Skeletal muscle satellite cell (primary cell): Measurements from ENCODE around the gene DPP6.

ENCODE experiments used
- H3K27me3 ChIP-seq: 2 replicates; pipeline ENCODE4 v1.7.0; 2013; ENCODE audit warnings: low read length; ENCODE audit not compliant: control insufficient read depth, insufficient read depth
- H3K36me3 ChIP-seq: 2 replicates; pipeline ENCODE4 v1.7.0; 2013; ENCODE audit warnings: mild to moderate bottlenecking, control low read depth, low read length; ENCODE audit not compliant: insufficient read depth
- H3K4me1 ChIP-seq: 2 replicates; pipeline ENCODE4 v1.7.0; 2013; ENCODE audit warnings: low read length; ENCODE audit not compliant: control insufficient read depth, insufficient read depth
- H3K4me2 ChIP-seq: 2 replicates; pipeline ENCODE4 v1.7.0; 2013; ENCODE audit warnings: mild to moderate bottlenecking, low read length
- H3K4me3 ChIP-seq: 2 replicates; pipeline ENCODE4 v1.7.0; 2013; ENCODE audit warnings: low read length
- H3K9ac ChIP-seq: 2 replicates; pipeline ENCODE4 v1.7.0; 2013; ENCODE audit warnings: mild to moderate bottlenecking, low read depth, low read length, moderate library complexity
- H3K9me3 ChIP-seq: replicated peaks from 2 replicates; pipeline ENCODE4 v1.7.0; 2013; ENCODE audit warnings: mild to moderate bottlenecking, control low read depth, low read length

The DPP6 gene

GRCh38 chr7:154484943-154485342, 432.7 kb downstream of the DPP6 start:
- Histone ChIP-seq H3K4me2 (no peak overlapping the region), H3K27me3 (no peaks in the 10 kb centered on the region), H3K9ac (no peak overlapping the region), H3K9me3 (peaks cover 11% of the 10 kb centered on the region), H3K4me1 (no peaks in the 10 kb centered on the region), H3K4me3 (no peak overlapping the region), H3K36me3 (no peaks in the 10 kb centered on the region)

GRCh38 chr7:154489897-154490296, 437.7 kb downstream of the DPP6 start:
- Histone ChIP-seq H3K4me2 (no peak overlapping the region), H3K9ac (no peak overlapping the region), H3K27me3 (no peaks in the 10 kb centered on the region), H3K36me3 (no peaks in the 10 kb centered on the region), H3K4me3 (no peak overlapping the region), H3K9me3 (peaks cover 16% of the 10 kb centered on the region), H3K4me1 (no peaks in the 10 kb centered on the region)

GRCh38 chr7:154493594-154493993, 441.4 kb downstream of the DPP6 start:
- H3K9me3 ChIP-seq, result peaks cover 16% of the 10 kb centered on the region
- no peaks in the 10 kb centered on the region for H3K27me3 ChIP-seq
- H3K4me1 ChIP-seq, result no peaks in the 10 kb centered on the region
- no peak overlapping the region for H3K9ac ChIP-seq
- H3K4me2 ChIP-seq, result no peak overlapping the region
- H3K36me3 ChIP-seq, result no peaks in the 10 kb centered on the region
- no peak overlapping the region for H3K4me3 ChIP-seq

GRCh38 chr7:154497751-154498150, 445.6 kb downstream of the DPP6 start:
- peaks cover 11% of the 10 kb centered on the region for H3K9me3 ChIP-seq
- H3K9ac ChIP-seq, result no peak overlapping the region
- H3K4me2 ChIP-seq, result no peak overlapping the region

GRCh38 chr7:154503962-154504550, 451.9 kb downstream of the DPP6 start:
- H3K9ac ChIP-seq, result no peak overlapping the region
- no peak overlapping the region for H3K4me3 ChIP-seq
- H3K4me2 ChIP-seq, result no peak overlapping the region

More at GRCh38 chr7:154497751-154498150, 445.6 kb downstream of the DPP6 start:
- Histone ChIP-seq H3K4me3 (no peak overlapping the region), H3K27me3 (no peaks in the 10 kb centered on the region), H3K4me1 (no peaks in the 10 kb centered on the region), H3K36me3 (no peaks in the 10 kb centered on the region)

GRCh38 chr7:154504918-154505317, 452.7 kb downstream of the DPP6 start:
- H3K9me3 ChIP-seq, result no peaks in the 10 kb centered on the region
- H3K4me3 ChIP-seq, result no peak overlapping the region
- no peaks in the 10 kb centered on the region for H3K4me1 ChIP-seq
- H3K36me3 ChIP-seq, result no peaks in the 10 kb centered on the region
- H3K27me3 ChIP-seq, result no peaks in the 10 kb centered on the region
- no peak overlapping the region for H3K4me2 ChIP-seq
- H3K9ac ChIP-seq, result no peak overlapping the region

More at GRCh38 chr7:154503962-154504550, 451.9 kb downstream of the DPP6 start:
- Histone ChIP-seq H3K36me3 (no peaks in the 10 kb centered on the region), H3K9me3 (no peaks in the 10 kb centered on the region), H3K27me3 (no peaks in the 10 kb centered on the region), H3K4me1 (no peaks in the 10 kb centered on the region)

GRCh38 chr7:154505362-154505761, 453.2 kb downstream of the DPP6 start:
- Histone ChIP-seq H3K4me1 (no peaks in the 10 kb centered on the region), H3K4me3 (no peak overlapping the region), H3K9me3 (no peaks in the 10 kb centered on the region), H3K36me3 (no peaks in the 10 kb centered on the region), H3K9ac (no peak overlapping the region), H3K27me3 (no peaks in the 10 kb centered on the region), H3K4me2 (no peak overlapping the region)

- Histone ChIP-seq H3K36me3 (no peaks in the 10 kb centered on the region), H3K4me3 (no peak overlapping the region), H3K9me3 (no peaks in the 10 kb centered on the region), H3K4me2 (no peak overlapping the region), H3K4me1 (no peaks in the 10 kb centered on the region), H3K27me3 (no peaks in the 10 kb centered on the region), H3K9ac (no peak overlapping the region)
Measured at GRCh38 chr7:154509192-154509591, 457.0 kb downstream of the DPP6 start.

- Histone ChIP-seq H3K4me3 (no peak overlapping the region), H3K4me1 (no peaks in the 10 kb centered on the region), H3K4me2 (no peak overlapping the region), H3K9me3 (peaks cover 3% of the 10 kb centered on the region), H3K27me3 (no peaks in the 10 kb centered on the region), H3K36me3 (no peaks in the 10 kb centered on the region), H3K9ac (no peak overlapping the region)
Measured at GRCh38 chr7:154512121-154512833, 460.1 kb downstream of the DPP6 start.

GRCh38 chr7:154517768-154518167, 465.6 kb downstream of the DPP6 start:
- Histone ChIP-seq H3K36me3 (no peaks in the 10 kb centered on the region), H3K4me1 (no peaks in the 10 kb centered on the region), H3K4me2 (no peak overlapping the region), H3K9ac (no peak overlapping the region), H3K27me3 (no peaks in the 10 kb centered on the region), H3K4me3 (no peak overlapping the region), H3K9me3 (peaks cover 16% of the 10 kb centered on the region)

GRCh38 chr7:154519229-154519628, 467.0 kb downstream of the DPP6 start:
- Histone ChIP-seq H3K27me3 (no peaks in the 10 kb centered on the region), H3K9ac (no peak overlapping the region), H3K9me3 (peaks cover 20% of the 10 kb centered on the region), H3K4me2 (no peak overlapping the region), H3K4me1 (no peaks in the 10 kb centered on the region), H3K4me3 (no peak overlapping the region), H3K36me3 (no peaks in the 10 kb centered on the region)

GRCh38 chr7:154530136-154530535, 477.9 kb downstream of the DPP6 start:
- no peak overlapping the region for H3K4me3 ChIP-seq
- no peak overlapping the region for H3K9ac ChIP-seq
- H3K27me3 ChIP-seq, result no peaks in the 10 kb centered on the region
- H3K36me3 ChIP-seq, result no peaks in the 10 kb centered on the region
- peaks cover 5% of the 10 kb centered on the region for H3K9me3 ChIP-seq
- H3K4me1 ChIP-seq, result no peaks in the 10 kb centered on the region
- no peak overlapping the region for H3K4me2 ChIP-seq
